Lung microvascular endothelial cell (primary cell): ENCODE results near the gene ERC2. TPM values are rescaled to one million over a fixed set of nuclear protein-coding genes. Genes with fewer than 3 reads are reported as not detected.
"Not testable (repeated sequence)": the region's sequence is repeated elsewhere in the genome, so short reads cannot be mapped to it uniquely, and the experiment has no call there.

ENCODE experiments used
- DNase-seq, 2 donors: peaks; one replicate each; pipeline versions ENCODE4 v3.0.0 to v3.0.0-alpha.2; 2010; ENCODE audit warnings: low read depth in 2 of 2
- total RNA-seq: library from RNA; depleted of rRNA; stranded (reverse); fragments of >200 nt; gene quantifications from 2 replicates; pipeline ENCODE4 v1.2.1, GENCODE V29; 2014

Gene ERC2
- 1.5 and 2.2 TPM in 2 replicates for total RNA-seq

DNA sequence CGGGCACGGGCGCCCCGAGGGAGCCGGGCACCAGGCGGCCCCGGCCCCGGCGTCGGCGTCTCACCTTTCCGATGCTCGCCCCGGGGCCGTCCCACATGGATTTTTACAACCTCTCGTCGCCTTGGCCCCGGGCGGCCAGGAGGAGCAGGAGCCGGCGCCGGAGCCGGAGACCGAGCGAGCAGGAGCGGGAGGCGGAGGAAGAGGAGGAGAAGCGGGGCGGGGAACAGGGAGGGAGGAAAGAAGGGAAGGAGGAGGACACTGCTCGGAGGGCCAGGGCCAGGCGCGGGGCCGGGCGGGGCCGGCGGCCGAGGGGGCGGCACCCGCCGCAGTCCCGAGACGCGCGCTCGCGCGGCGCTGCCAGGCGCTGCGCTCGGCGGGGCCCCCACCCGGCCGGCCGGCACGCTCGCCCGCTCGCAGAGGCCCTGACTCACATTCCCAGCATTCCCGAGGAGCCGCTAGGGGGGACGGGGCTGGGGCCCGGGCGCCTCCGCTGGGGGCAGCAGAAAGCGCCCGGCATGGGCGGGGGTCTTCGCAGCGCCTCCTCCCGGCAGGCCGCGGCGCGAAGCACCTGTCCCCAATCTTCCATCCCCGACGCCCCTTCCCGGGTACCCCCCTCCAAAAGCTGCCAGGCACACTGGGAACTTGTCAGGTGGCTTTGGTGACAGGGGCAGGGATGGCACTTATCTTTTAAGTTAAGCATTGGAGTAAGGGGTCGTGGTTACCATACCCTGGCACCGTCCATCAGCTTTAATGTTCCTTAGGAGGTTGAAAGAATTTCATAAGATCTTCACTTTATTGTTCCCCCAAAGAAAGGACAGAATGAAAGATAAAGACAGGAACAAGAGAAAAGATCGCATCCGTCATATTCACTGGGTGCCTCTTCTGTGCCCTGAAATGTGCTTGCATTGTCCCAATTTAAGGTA lies at the start of gene ERC2:
Gene ERC2, minus strand, starts transcription at position 284 of the 923 bp plus-strand sequence.
- DNase-seq = peak in 1 of 2 donors; percentile 54

DNA sequence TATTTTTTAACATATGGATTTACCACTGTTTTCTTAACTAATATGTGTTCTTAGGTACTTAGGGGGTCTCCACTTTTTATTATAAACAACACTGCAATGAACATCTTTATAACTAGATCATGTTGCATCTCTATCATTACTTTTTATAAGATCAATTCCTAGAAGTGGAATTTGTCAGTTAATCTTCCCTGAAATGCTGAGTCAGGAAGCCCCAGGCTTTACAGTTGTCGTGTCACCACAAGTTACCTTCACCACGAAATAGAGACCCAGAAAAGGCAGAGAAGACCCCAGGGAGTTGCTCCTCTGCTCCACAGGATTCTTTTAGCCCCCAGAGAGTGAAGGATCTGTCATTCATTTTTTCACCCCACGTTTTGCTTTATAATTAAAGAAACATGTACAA lies 34.5 kb upstream of the ERC2 start:
- DNase-seq = no peak

DNA sequence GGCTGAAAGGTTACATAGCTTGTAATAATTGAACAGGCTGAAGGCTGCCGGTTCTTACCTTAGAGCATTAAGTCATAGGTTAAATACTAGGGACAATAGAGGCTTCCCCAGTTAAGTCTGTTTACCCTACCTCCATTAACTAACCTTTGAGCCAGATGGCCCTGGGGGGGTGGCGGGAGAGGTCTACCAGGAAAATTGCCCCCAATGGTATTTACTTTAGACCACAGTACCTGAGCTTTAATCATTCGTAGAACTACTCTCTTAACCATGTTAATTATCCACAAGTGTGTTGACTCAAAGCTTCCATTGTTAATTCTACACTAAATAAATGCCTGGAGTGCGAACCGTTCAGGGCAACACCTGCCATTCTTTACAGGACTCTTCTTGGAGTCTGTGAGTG lies 28.1 kb upstream of the ERC2 start:
- DNase-seq = not testable (repeated sequence)

DNA sequence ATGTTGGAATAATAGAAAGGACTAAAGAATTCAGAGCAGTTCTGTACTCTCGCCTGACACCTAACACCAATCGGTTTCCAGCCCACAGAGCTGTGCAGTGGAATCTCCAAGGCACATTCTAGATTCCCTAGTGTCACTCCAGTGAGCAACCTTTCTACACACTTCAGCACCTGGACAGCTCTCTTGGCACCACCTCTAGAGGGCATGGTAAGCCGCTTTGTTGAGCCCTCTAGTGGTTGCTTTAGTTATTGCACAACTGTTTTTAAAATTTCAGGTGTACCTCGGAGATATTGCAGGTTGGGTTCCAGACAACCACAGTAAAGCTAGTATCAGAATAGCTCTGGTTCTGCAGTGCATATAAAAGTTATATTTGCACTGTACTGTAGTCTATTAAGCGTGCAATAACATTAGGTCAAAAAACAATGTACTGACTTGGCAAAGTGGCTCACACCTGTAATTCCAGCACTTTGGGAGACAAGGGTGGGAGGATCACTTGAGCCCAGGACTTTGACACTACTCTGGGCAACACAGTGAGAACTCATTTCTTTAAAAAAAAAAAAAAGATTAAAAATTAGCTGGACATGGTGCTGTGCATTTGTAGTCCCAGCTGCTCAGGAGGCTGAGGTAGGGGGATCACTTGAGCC lies 26.5 kb upstream of the ERC2 start:
- peak; percentile 83 to 90 for DNase-seq

DNA sequence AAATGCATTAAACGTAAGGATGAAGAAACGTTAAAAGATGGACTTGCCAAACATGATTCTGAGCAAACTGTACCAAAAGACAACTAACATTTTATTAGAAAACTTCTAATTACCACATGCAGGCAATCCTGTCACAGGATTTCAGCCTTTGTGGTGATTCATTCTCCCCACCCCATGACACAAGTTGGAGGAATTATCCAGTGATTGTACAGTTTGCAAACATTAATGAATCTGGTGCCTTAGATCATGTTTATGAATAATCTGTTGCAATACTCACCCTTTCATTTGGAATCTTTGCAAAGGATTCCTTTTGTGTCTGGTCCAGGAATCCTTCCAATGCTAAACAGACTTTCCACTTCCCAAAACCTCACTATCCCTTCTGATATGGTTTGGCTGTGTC lies 23.3 kb upstream of the ERC2 start:
- DNase-seq = no peak

DNA sequence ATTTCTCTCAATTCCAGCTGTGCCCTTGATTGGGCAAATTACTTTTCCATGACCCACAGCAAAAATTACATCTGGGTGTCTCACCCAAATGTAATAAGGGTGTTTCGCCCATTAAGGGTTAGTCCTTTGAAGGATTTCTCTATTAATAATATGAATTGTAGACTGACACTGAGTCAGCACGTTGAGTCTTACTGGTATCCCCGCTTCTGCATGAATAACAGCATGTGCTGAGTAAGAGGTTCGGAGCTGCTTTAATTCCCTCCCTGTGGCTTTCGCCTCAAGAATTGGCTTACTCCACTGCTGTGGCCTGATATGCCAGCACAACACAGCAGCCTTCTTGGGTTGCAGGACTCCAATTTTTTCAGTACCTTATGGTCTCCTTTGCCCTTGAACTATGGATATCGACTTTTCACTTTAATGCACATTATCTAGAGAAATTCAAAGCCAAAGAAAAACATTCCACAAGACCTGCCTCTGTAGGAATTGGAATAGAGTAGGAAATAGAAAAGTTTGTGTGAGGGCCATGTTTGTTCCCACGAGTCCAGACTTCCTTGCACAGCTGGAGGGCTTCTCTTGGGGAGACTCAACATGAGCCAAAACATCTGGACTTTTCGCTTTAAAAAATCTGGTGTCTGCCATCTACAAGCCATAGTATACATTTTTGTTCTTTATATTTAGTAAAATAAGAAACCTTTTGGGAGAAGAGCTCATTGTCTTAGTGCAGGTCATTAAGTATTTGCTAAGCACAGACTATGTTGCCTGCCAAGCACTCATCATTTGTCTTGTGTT lies 20.7 kb upstream of the ERC2 start:
- DNase-seq = no peak

DNA sequence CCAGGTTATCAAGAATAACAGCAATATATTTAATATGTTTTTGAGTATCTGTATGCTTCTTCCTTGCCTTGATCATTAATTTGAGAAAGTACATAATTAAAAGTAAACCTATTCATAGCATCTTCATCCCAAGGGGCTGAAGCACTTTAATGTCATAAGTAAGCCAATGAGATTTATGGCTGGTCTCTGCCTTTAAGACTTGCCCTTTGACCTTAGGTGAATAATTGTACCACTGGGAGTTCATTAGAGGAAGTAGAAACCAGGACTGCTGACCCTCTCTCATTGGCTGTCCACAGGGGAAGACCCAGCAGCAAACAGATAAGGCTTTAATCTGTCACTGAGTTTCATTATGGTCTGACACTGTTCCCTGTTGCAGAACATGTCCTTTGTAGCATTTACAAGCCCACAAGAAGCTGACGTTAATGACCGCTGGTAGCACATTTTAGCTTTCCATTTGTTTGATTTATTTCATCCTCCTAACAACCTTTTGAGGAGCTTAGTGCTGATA lies 16.3 kb upstream of the ERC2 start:
- DNase-seq = no peak

DNA sequence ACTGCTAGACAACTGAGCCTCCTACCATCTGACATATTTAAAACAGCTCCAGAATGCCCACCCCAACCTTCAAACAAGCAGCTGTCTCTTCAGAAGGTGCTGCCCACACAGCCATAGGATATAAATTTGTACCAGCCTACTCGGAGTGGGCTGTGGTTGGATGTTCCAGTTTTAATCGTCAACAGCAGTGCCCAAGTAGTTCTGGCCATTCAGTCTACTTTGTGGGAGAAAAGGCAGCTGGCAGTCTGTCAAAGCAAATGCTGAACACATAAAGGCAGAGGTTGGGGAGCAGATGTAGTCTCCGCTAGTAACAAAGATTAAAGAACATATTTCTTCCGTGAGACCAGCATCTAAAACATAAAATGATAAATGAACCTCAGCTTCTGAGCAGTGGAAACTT lies 15.9 kb upstream of the ERC2 start:
- no peak for DNase-seq

DNA sequence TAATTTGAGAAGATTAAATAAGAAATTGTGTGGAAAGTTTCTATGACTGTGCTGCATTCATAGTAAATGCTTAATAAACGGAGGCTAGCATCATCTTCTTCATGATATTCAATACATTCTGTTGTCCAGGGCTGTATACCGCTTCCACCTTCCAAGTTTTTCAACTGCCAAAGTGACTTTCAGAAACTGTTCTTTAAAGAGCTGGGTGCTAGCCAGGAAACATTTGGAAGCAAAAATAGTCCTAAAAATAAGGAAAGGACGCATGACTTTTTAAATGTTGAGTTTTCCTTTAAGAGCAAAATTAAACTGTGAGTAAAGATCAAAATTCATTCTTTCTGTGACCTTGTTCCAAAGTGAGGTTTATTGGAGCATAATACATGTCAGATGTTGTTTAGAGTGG lies 9.4 kb upstream of the ERC2 start:
- DNase-seq = no peak

DNA sequence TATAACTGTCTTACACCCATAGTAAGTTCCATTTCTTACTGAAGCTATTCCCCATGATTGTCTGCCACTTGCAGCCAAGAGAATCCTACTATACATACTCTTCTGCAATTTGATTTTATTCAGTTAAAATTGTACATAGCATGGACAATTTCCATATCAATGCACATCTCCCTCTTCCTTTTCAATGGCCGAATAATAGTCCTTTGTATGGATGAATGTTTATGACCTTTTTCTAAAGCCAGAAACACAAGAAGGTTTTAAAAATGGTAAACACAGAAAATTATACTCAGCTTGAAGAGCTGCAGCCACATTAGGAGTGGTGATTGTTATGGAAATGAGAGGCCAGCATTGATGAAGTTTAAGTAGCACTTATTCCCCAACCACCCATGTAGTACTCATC lies 8.5 kb upstream of the ERC2 start:
- no peak for DNase-seq

DNA sequence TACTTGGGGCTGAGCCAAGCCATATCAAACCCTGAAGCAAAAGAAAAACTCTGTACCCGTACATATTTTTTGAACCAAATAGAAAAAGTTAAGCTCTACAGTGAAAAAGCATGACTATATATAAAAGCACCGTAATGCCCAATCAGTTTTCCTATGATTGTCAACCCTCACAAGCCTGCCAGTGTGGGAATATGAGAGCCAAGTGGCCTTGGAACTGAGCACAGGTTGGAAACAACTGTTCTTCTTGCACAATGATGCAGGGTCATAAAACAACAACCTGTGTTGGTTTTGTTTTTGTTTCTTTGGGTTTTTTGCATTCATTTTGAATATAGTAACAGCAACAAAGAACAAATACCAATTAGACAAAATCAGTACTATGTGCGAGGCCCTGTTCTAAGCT lies 3.5 kb upstream of the ERC2 start:
- DNase-seq = no peak

DNA sequence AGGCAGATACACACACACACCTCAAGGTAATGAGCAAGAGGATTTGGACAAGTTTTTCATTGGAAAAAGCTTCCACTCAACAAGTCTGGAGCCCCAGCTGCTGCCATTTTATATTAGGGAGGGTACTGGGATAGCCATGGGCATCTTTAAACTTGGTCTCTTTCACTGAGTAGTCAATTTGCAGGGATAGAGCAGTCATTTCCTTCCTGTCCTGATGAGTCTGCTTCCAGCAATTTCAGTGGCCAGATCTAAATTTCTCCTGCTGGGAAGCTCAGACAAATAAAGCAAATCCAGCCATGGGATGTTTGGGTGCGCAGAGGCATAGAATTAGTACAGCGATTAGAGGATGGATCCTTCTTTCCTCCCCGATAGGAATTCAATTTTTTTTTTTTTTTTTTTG lies 874 bp upstream of the ERC2 start:
- peak in 1 of 2 donors; percentile 25 for DNase-seq

DNA sequence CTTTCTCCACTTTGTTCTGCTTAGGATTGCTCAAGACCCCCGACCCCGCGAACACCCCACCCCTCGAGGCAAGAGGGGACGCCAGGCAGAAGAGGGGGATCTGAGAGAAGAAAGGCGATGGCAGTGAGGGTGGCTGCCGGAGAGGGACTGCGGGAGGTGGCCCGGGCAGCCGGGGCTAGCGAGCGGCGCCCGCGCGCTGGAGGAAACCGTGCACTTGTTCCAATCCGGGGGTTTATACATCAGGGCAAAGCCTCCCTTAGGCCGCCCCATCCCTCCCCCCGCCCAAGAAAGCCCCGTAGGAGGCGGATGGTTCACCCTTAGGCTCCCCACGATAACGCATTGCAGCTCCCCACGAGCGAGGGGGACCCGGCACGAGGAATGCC lies 475 bp downstream of the ERC2 start:
- peak in 1 of 2 donors; percentile 16 for DNase-seq

DNA sequence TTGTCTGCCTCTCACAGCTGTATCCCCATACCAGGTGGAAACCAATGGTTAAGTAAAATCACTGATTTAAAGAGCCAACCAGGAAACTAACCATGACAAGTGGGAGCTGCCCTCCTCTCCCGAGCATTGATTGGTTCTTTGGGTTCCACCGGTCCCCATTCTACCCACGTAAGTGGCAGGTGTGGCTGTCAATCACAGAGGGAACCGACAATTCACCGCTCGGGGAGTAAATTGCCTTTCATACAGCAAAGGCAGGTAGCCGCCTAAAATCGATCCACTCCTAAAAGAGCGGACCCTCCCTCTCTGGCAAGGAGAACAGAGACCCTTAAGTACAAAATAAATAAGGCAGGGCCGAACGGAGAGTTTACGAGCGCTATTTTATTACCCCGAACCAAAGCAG lies 1.2 kb downstream of the ERC2 start:
- DNase-seq = peak; percentile 19 to 96

DNA sequence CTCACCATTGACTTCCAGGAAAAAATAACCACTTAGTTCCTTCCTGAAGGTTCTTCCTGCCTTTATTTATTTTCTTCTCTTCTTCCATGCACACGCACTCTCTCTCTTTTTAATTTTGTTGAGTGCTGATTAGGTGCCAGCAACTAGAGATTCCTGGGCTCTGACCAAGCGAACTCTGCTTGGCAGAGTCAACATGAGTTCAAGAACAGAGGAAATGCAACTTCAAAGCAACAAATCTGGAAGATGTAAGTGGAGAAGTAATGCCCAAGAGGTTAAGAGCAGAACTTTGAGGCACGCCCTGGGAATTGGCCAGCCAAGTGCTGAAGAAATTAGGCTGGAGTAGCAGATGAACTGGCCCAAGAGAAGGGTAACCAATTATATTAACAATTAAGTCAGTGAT lies 8.5 kb downstream of the ERC2 start:
- DNase-seq = no peak

DNA sequence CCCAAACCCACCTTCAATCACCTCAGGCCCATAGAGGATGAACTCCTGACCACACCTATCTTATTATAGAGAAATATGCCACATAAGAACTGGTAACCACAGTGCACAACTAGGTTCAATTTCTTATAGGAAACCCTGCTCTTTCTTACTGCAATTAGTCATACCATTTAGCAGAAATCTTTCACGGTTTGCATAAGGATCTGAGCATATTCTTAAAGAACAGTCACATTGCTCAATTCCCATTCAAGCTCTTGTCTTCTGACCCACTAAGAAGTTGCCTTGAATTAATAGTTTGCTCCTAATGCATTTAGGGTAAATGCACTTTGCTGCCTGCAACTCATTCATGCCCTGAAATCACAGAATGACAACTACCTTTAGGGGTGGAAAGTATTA lies 9.2 kb downstream of the ERC2 start:
- DNase-seq = no peak

DNA sequence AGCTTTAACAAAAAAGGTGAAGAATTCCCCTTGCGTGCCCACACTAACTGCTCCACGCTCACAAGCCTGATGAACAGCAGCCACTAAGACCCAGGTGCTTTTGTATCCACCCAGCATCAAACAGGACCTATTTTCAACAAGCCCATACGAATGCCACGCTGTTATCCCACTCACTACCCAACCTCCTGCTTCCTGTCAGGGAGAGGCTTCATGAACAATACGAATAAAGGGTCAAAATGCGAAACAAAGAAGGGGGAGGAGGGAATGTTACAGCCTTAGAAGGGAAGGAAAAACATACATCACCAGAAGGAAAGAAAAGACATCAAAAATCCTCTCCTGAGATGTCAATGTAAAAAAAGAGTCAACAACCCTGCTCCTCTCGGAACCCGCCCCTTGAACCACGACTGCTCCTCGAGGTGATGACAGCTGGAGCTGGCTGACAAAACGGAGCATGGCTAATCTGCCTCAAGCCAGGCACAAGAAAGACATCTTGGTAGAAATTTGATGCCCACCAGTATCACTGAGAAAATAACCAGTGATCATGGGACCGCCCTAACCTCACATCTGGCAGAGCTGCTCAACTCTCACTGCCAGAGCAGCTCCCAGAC lies 9.7 kb downstream of the ERC2 start:
- no peak for DNase-seq

DNA sequence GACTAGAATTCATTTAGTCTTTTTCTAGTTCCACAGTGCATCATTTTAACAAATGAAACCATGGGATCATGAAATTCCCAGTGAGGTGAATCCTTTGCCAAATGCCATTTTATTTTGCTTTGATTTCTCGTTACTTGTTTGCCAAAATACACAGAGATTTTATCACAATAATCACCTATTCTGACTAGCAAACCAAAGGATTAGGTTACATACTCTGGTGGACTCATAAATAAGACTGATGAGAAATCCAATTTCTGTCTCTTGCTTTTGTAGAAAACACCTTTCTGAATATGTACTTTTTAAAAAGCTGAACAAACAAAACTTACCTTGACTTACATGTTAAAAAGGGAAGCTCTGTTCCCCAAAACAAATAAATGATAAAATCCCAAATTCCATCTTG lies 12.2 kb downstream of the ERC2 start:
- no peak for DNase-seq

DNA sequence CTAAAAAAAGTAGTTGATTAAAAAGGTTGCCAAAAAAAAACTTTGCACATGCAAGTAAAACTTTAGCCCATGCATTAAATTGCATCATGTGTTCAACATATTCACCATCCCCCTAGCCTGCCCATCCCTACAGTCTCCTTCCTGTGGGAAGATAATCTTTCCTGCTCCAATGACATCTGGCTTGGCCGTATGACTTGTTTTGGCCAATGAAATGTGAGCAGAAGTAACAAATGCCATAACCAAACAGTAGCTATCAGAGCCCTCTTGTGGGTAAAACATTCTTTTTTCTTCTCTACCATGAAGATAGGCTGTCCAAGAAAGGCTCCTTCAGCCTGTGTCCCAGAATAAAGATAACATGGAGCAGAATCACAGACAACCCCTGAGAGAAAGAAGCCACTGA lies 15.3 kb downstream of the ERC2 start:
- DNase-seq = no peak

DNA sequence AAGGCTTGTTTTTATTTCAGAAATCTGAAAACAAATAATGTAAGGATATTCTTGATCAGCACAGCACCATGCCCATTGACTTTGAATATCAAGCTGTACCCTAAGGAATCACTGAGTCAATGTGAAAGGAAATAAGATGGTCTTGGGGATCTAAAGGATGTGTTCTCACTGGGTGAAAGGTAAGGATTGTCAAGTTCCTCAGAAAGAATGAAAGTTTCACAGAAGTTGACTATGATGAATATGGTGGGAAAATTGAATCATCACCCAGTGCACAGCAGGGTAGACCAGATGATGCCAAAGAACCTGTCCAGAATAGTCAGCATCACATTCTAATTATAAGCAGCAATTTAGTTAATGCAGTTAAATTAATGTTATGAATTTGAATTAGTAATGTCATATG lies 16.2 kb downstream of the ERC2 start:
- no peak for DNase-seq

DNA sequence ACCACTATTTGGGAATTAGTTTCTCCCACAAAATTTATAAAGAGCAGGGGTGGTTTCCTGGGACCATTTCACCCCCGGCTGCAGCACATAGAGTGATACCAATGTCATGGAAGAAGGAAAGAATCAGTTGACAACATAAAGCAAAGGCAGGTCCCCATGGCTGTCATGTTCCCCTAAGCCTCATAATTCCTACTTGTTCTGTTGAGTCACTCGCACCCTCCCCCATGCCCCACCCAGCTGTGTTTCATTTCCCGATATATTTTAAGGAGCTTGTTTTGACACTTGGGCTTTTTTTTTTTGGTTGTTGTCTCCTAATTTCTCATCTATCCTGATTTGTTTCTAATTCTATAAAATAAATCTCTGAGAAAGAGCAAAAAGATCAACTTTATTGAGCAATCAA lies 24.9 kb downstream of the ERC2 start:
- DNase-seq = no peak

DNA sequence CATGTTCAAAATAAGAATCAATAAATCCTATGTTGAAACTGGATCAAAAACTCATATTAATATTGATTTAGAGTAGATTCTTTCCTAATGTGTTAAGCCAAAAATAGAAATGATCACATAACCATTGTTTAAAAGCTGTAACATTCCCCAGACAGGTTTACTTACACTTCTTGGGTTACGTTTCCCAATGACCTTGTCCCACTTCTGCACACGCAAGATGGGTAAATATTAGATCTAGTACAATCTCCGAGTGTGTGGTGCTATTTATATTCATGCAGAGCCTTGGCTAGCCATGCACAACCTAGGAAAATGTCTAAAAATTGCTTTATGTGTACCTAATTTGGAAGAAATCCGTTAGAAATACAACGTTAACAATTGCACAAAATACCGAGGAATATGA lies 39.6 kb downstream of the ERC2 start:
- no peak for DNase-seq
